ENCODE results near the gene PIGS.
"Not testable (repeated sequence)": the region's sequence is repeated elsewhere in the genome, so short reads cannot be mapped to it uniquely, and the experiment has no call there.

The PIGS gene

DNA sequence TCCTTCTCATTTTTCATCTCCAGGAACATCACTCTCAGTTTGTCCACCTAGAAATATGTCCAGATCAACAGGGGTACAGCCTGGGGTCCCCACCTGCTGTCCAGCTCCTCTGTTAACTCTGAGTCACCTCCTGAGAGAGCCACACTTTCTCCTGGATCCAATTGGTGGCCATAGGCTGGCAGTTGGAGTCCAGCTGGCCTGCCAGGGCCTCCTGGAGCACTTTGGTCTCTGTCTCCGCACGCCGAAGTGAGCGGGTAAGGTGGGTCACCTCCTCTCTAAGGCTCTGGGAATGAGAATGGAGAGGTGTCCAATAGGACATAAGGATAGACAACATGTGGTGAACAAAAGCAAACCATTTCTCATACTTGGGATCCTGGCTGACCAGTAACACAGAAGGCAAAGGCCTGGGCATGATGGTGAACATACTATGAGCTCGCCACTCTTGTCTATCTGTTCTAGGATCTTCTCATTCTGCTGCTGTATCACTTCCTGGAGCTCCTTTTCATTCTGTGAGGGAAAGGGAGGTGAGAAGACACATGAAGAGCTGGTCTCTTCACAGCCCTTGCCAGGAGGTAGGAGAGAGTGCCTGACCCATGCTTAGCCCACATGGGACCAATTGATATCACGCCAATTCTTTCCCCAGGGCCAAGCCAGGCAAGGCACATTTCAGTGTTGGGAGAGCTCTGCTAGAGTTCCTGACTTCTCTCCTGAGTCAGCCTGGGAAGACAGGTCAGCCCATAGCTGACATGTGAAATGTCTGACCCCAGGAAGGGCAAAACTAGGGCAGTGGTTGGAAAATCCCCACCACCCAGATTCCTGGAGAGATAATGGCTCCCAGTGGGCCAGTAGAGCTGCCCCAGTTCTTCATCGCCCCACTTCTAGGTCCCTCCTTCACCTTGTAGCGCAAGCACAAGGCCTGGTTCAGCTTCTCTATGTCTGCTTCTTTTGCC lies 7.2 kb upstream of the PIGS start:
- Histone ChIP-seq H3K79me2 (ENCODE audit: control insufficient read depth, insufficient read depth, low read length, poor library complexity) (no peaks in the 10 kb centered on the region), H3K23ac (ENCODE audit: low read length) (no peak overlapping the region), H4K8ac (ENCODE audit: low read depth, low read length) (no peak overlapping the region), H3K4ac (ENCODE audit: low read depth, low read length) (no peak overlapping the region), H3K4me2 (ENCODE audit: low read length) (no peak overlapping the region), H3K27me3 (ENCODE audit: insufficient read depth, low read length) (no peaks in the 10 kb centered on the region), H3K4me3 (ENCODE audit: low read depth, low read length) (no peak overlapping the region), H3K18ac (ENCODE audit: low read length) (no peak overlapping the region), H4K91ac (ENCODE audit: low read depth, low read length) (no peak overlapping the region), H2AK5ac (ENCODE audit: low read length) (no peak overlapping the region), H3K27ac (ENCODE audit: low read depth, low read length) (no peak overlapping the region), H2AFZ (ENCODE audit: insufficient read depth, low read length, poor library complexity) (no peak overlapping the region), H3K4me1 (ENCODE audit: control insufficient read depth in 1 of 2, insufficient read depth in 2 of 2, low read length in 2 of 2) (peaks cover 4 to 5% of the 10 kb centered on the region in 2 experiments), H3K79me1 (ENCODE audit: low read length) (peaks cover 2% of the 10 kb centered on the region), H3K9ac (ENCODE audit: low read length) (no peak overlapping the region), H4K12ac (ENCODE audit: low read depth, low read length) (no peak overlapping the region), H2BK5ac (ENCODE audit: low read depth, low read length, poor library complexity) (no peak overlapping the region), H2BK120ac (ENCODE audit: insufficient read depth, low read length, poor library complexity) (no peak overlapping the region), H3K36me3 (ENCODE audit: control insufficient read depth in 1 of 2, insufficient read depth in 2 of 2, low read length in 2 of 2) (peaks cover 21 to 40% of the 10 kb centered on the region in 2 experiments), H3K9me3 (ENCODE audit: insufficient read depth, low read depth, low read length) (no peaks in the 10 kb centered on the region), H2BK12ac (ENCODE audit: low read length) (no peak overlapping the region), H3K14ac (ENCODE audit: low read length) (no peak overlapping the region)
- WGBS (ENCODE audit: extremely low coverage, insufficient coverage, insufficient read length) = no CpG with 5 or more reads among the region's 8 CpGs
- DNase-seq = no peak

DNA sequence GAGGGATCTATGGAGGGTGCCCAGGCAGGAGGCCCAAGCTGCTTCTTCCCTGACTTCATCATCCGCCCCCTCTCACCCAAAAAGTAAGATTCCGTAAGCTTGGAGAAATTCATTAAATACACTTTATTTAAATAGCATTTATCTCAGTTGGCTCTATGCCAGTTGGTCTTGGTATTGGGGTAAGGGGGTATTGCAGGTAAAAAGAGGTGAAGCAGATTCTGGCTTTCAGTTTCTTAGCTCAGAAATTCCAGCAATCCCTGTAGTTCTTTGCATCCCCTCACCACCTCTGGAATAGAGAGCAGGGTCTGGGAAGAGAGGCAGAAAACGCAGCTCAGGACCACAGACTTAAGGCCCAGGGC lies 6.1 kb upstream of the PIGS start:
- WGBS (ENCODE audit: extremely low coverage, insufficient coverage, insufficient read length) = no CpG with 5 or more reads among the region's 3 CpGs
- H2BK5ac ChIP-seq (ENCODE audit: low read depth, low read length, poor library complexity) = no peak overlapping the region
- peak overlapping the region; percentile 35 for H4K12ac ChIP-seq (ENCODE audit: low read depth, low read length)
- H3K36me3 ChIP-seq (ENCODE audit: control insufficient read depth in 1 of 2, insufficient read depth in 2 of 2, low read length in 2 of 2) = peaks cover 21 to 33% of the 10 kb centered on the region in 2 experiments
- no peak for DNase-seq
- H3K18ac ChIP-seq (ENCODE audit: low read length) = no peak overlapping the region
- no peaks in the 10 kb centered on the region for H3K9me3 ChIP-seq (ENCODE audit: insufficient read depth, low read depth, low read length)
- peaks cover 4 to 6% of the 10 kb centered on the region in 2 experiments for H3K4me1 ChIP-seq (ENCODE audit: control insufficient read depth in 1 of 2, insufficient read depth in 2 of 2, low read length in 2 of 2)
- no peak overlapping the region for H4K8ac ChIP-seq (ENCODE audit: low read depth, low read length)
- no peak overlapping the region for H2BK120ac ChIP-seq (ENCODE audit: insufficient read depth, low read length, poor library complexity)
- H3K79me1 ChIP-seq (ENCODE audit: low read length) = peaks cover 2% of the 10 kb centered on the region
- no peak overlapping the region for H3K23ac ChIP-seq (ENCODE audit: low read length)
- H2AK5ac ChIP-seq (ENCODE audit: low read length) = peak overlapping the region; percentile 28
- H3K9ac ChIP-seq (ENCODE audit: low read length) = no peak overlapping the region
- peak overlapping the region; percentile 42 for H4K91ac ChIP-seq (ENCODE audit: low read depth, low read length)
- no peaks in the 10 kb centered on the region for H3K27me3 ChIP-seq (ENCODE audit: insufficient read depth, low read length)
- peak overlapping the region; percentile 51 for H2BK12ac ChIP-seq (ENCODE audit: low read length)
- no peak overlapping the region for H3K14ac ChIP-seq (ENCODE audit: low read length)
- H2AFZ ChIP-seq (ENCODE audit: insufficient read depth, low read length, poor library complexity) = peak overlapping the region; percentile 38
- no peak overlapping the region for H3K27ac ChIP-seq (ENCODE audit: low read depth, low read length)
- no peaks in the 10 kb centered on the region for H3K79me2 ChIP-seq (ENCODE audit: control insufficient read depth, insufficient read depth, low read length, poor library complexity)
- no peak overlapping the region for H3K4ac ChIP-seq (ENCODE audit: low read depth, low read length)
- no peak overlapping the region for H3K4me3 ChIP-seq (ENCODE audit: low read depth, low read length)
- H3K4me2 ChIP-seq (ENCODE audit: low read length) = no peak overlapping the region

DNA sequence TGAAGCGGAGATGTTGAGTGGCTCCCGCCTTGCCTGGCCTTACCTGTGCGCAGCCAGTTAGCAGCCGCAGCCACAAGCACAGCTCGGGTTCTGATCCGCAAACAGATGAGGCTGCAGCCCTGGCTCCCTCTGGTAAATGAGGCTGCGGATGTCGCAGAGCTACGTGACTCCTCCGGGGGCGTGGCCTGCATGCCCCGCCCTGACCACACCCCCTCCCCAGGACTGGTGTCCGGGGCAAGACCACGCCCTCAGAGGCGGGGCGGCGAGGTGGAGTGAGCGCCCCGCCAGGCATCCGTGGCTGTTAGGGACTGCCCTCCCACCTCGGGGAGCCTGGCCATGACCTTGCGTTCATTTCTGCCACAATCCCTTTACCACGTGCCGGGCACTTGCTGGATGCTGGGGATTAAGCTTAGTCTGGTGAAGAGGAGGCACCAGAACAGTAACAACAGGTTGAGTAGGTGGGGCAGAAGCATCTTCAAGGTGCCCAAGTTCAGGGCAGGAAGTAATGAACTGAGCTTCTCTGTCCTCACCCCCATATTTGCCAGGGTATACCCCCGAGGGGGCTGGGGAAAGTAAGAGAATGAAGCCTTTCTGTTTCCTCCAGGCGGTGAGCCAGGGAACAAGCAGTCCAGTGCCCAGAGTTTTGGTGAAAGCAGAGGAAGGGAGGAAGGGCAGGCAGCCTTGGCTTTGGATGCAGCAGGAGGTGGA lies 5.6 kb upstream of the PIGS start, which contains the start of gene ALDOC:
TSS of gene ALDOC (minus strand) at position 138 of the 708 bp plus-strand sequence. CDS start 1,363 bp downstream, outside the sequence.
- Histone ChIP-seq H3K79me1 (ENCODE audit: low read length) (peaks cover 2% of the 10 kb centered on the region), H2BK120ac (ENCODE audit: insufficient read depth, low read length, poor library complexity) (no peak within 1 kb of the TSS)
- no CpG with 5 or more reads among the region's 26 CpGs for WGBS (ENCODE audit: extremely low coverage, insufficient coverage, insufficient read length)

DNA sequence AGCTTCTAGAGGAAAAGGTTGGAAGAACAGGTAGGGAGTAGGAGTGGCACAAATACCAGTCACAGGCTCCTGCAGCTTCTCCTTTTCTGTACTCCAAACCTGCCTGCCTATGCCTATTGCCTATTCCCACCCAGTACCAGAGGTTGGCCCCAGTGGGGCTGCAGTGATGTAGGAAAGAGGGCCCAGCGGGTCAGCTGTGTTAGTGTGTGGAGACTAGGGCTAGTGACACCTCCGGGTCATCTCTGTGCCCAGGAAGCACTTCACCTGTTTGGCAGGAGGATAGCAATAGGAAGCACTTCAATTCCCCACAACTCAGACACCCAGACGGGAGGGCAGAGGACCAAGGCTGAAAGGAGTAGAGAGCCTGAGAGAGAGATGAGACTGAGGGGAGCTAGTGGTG lies 4.7 kb upstream of the PIGS start:
- not testable (repeated sequence) for DNase-seq

More for the DNA sequence above, 5.6 kb upstream of the PIGS start, which contains the start of gene ALDOC:
- peak within 1 kb of the TSS; percentile 42 for H4K91ac ChIP-seq (ENCODE audit: low read depth, low read length)
- H2BK5ac ChIP-seq (ENCODE audit: low read depth, low read length, poor library complexity) = no peak within 1 kb of the TSS
- H3K27ac ChIP-seq (ENCODE audit: low read depth, low read length) = no peak within 1 kb of the TSS
- H3K4me3 ChIP-seq (ENCODE audit: low read depth, low read length) = no peak within 1 kb of the TSS
- H2AFZ ChIP-seq (ENCODE audit: insufficient read depth, low read length, poor library complexity) = peak within 1 kb of the TSS; percentile 38
- H3K4me1 ChIP-seq (ENCODE audit: control insufficient read depth in 1 of 2, insufficient read depth in 2 of 2, low read length in 2 of 2) = peaks cover 7 to 9% of the 10 kb centered on the region in 2 experiments
- no peaks in the 10 kb centered on the region for H3K27me3 ChIP-seq (ENCODE audit: insufficient read depth, low read length)
- H3K9ac ChIP-seq (ENCODE audit: low read length) = no peak within 1 kb of the TSS
- H2AK5ac ChIP-seq (ENCODE audit: low read length) = peak within 1 kb of the TSS; percentile 28
- peak; percentile 92 to 97 for DNase-seq
- H4K12ac ChIP-seq (ENCODE audit: low read depth, low read length) = peak within 1 kb of the TSS; percentile 35
- no peak within 1 kb of the TSS for H3K23ac ChIP-seq (ENCODE audit: low read length)
- H3K9me3 ChIP-seq (ENCODE audit: insufficient read depth, low read depth, low read length) = no peaks in the 10 kb centered on the region
- no peaks in the 10 kb centered on the region for H3K79me2 ChIP-seq (ENCODE audit: control insufficient read depth, insufficient read depth, low read length, poor library complexity)
- no peak within 1 kb of the TSS for H4K8ac ChIP-seq (ENCODE audit: low read depth, low read length)
- no peak within 1 kb of the TSS for H3K4ac ChIP-seq (ENCODE audit: low read depth, low read length)
- H3K36me3 ChIP-seq (ENCODE audit: control insufficient read depth in 1 of 2, insufficient read depth in 2 of 2, low read length in 2 of 2) = peaks cover 19 to 27% of the 10 kb centered on the region in 2 experiments
- peak within 1 kb of the TSS; percentile 51 for H2BK12ac ChIP-seq (ENCODE audit: low read length)
- H3K18ac ChIP-seq (ENCODE audit: low read length) = no peak within 1 kb of the TSS
- no peak within 1 kb of the TSS for H3K14ac ChIP-seq (ENCODE audit: low read length)
- peak within 1 kb of the TSS; percentile 29 for H3K4me2 ChIP-seq (ENCODE audit: low read length)

More for the DNA sequence above, 4.7 kb upstream of the PIGS start:
- H3K27ac ChIP-seq (ENCODE audit: low read depth, low read length); H3K9me3 ChIP-seq (ENCODE audit: insufficient read depth, low read depth, low read length); H3K4ac ChIP-seq (ENCODE audit: low read depth, low read length); H3K23ac ChIP-seq (ENCODE audit: low read length); H2AFZ ChIP-seq (ENCODE audit: insufficient read depth, low read length, poor library complexity); H3K4me2 ChIP-seq (ENCODE audit: low read length); H3K18ac ChIP-seq (ENCODE audit: low read length); H2BK12ac ChIP-seq (ENCODE audit: low read length); H3K79me1 ChIP-seq (ENCODE audit: low read length); H3K4me3 ChIP-seq (ENCODE audit: low read depth, low read length); H3K14ac ChIP-seq (ENCODE audit: low read length); H3K79me2 ChIP-seq (ENCODE audit: control insufficient read depth, insufficient read depth, low read length, poor library complexity); H4K91ac ChIP-seq (ENCODE audit: low read depth, low read length); H3K27me3 ChIP-seq (ENCODE audit: insufficient read depth, low read length); H2BK5ac ChIP-seq (ENCODE audit: low read depth, low read length, poor library complexity); H4K8ac ChIP-seq (ENCODE audit: low read depth, low read length); H3K4me1 ChIP-seq (ENCODE audit: control insufficient read depth in 1 of 2, insufficient read depth in 2 of 2, low read length in 2 of 2); H2AK5ac ChIP-seq (ENCODE audit: low read length); H4K12ac ChIP-seq (ENCODE audit: low read depth, low read length); H2BK120ac ChIP-seq (ENCODE audit: insufficient read depth, low read length, poor library complexity); H3K9ac ChIP-seq (ENCODE audit: low read length): not testable (repeated sequence)
- no CpG with 5 or more reads among the region's 3 CpGs for WGBS (ENCODE audit: extremely low coverage, insufficient coverage, insufficient read length)
- peaks cover 19 to 27% of the 10 kb centered on the region in 2 experiments for H3K36me3 ChIP-seq (ENCODE audit: control insufficient read depth in 1 of 2, insufficient read depth in 2 of 2, low read length in 2 of 2)
